SK-N-SH (cell line): ENCODE results near the gene PPP1R8.
"Not testable (repeated sequence)": the region's sequence is repeated elsewhere in the genome, so short reads cannot be mapped to it uniquely, and the experiment has no call there.

Source experiments
- ELF1 ChIP-seq: IDR thresholded peaks from 2 replicates; pipeline ENCODE4 v1.4.0; 2012
- TF ChIP-seq, protein P1 (sequence below): fragments of 200-600 bp; sonication (generic); IDR thresholded peaks from 2 replicates; pipeline ENCODE4 v1.6.1; 2017; ENCODE audit warnings: antibody characterized with exemption, mild to moderate bottlenecking, moderate library complexity

DNA sequence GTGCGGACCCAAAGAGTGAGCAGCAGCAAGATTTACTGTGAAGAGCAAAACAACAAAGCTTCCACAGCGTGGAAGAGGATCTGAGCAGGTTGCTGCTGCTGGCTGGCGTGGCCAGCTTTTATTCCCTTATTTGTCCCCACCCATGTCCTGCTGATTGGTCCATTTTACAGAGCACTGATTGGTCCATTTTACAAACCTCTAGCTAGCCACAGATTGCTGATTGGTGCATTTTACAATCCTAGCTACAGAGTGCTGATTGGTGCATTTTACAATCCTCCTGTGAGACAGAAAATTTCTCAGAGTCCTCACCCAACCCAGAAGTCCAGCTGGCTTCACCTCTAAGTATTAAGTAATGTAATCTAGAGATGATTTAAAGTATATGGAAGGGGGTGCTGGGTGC, 40.3 kb upstream of the PPP1R8 start:
- TF ChIP-seq, protein P1, sequence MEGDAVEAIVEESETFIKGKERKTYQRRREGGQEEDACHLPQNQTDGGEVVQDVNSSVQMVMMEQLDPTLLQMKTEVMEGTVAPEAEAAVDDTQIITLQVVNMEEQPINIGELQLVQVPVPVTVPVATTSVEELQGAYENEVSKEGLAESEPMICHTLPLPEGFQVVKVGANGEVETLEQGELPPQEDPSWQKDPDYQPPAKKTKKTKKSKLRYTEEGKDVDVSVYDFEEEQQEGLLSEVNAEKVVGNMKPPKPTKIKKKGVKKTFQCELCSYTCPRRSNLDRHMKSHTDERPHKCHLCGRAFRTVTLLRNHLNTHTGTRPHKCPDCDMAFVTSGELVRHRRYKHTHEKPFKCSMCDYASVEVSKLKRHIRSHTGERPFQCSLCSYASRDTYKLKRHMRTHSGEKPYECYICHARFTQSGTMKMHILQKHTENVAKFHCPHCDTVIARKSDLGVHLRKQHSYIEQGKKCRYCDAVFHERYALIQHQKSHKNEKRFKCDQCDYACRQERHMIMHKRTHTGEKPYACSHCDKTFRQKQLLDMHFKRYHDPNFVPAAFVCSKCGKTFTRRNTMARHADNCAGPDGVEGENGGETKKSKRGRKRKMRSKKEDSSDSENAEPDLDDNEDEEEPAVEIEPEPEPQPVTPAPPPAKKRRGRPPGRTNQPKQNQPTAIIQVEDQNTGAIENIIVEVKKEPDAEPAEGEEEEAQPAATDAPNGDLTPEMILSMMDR: not testable (repeated sequence)
- TF ChIP-seq ELF1: not testable (repeated sequence)
